A549 treated with Mapracorat at 1 μM for 4 hours (cell line): ENCODE results near the gene BLM. TPM values are rescaled to one million over a fixed set of nuclear protein-coding genes. Genes with fewer than 3 reads are reported as not detected.

Source experiments
- total RNA-seq: library from RNA; stranded (reverse); fragments of 200-300 nt; extraction: Qiagen RNA extraction; gene quantifications from 5 replicates; pipeline ENCODE4 v1.2.3, GENCODE V29; 2022

The BLM gene
- 10.8 to 17.2 TPM (median 14.1 TPM) in 5 replicates for total RNA-seq

DNA sequence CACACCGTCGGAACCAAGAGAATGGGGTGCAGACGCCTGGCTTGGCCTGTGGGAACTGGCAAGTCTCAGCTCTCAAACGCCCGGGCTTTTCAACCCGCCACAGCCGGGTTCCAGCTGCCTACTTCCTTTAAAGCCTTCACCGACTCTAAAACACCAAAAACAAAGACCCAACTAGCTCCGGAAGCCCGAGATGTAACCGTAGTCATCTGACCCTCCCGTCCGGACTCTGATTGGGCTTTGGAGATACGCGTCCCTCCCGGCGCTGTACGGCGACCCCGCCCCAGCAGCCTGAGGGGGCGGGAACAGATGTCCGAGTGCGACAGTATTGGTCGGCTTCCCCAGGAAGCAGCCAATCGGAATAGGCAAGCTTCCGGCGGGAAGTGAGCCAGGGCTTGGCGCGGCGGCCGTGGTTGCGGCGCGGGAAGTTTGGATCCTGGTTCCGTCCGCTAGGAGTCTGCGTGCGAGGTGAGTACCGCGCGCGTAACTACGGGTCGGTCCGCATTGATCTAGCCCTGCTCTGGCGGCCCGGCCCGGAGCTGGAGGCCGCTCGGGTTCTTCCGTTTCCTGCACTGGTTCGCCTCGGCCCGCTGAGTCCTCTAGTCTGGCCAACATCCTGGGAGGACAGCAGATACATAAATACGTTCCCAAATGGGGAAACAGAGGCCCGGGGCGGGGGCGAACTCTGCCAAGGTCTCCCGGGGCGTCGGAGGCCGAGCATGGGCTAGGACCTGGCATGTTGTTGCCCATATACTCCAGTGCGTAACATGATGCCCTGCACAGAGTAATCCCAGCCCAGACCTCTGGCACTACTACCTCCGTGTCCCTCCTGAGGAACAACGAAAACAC, at the start of gene BLM:
Gene BLM, plus strand, starts transcription at position 371 of the 846 bp plus-strand sequence. CDS start 30,047 bp downstream, outside the sequence.

Other genes with a start within 250 kb of the BLM start
- gene CRTC3, start 187.4 kb upstream of the BLM start, total RNA-seq: 20.3 to 25.7 TPM (median 24.8 TPM) in 5 replicates
- gene FURIN, start 151.2 kb downstream of the BLM start, total RNA-seq: 43.2 to 65.1 TPM (median 59.8 TPM) in 5 replicates
- 0.43 to 1.0 TPM (median 0.78 TPM) in 5 replicates for gene FES, start 167.2 kb downstream of the BLM start, total RNA-seq
- 23.6 to 31.6 TPM (median 27.2 TPM) in 5 replicates for gene MAN2A2, start 186.0 kb downstream of the BLM start, total RNA-seq
- 29.9 to 38.7 TPM (median 35.1 TPM) in 5 replicates for gene HDDC3, start 215.2 kb downstream of the BLM start, total RNA-seq
- 51.9 to 58.9 TPM (median 56.3 TPM) in 5 replicates for gene UNC45A, start 217.9 kb downstream of the BLM start, total RNA-seq
- 23.6 to 39.6 TPM (median 32.7 TPM) in 5 replicates for gene RCCD1, start 237.5 kb downstream of the BLM start, total RNA-seq